ENCODE data around the gene PIK3IP1. TPM values are rescaled to one million over a fixed set of nuclear protein-coding genes. Genes with fewer than 3 reads are reported as not detected.

The PIK3IP1 gene
- total and polyA plus RNA-seq, 8 donors: 11.1 to 41.5 (median 12.5) TPM

- DNase-seq (no peak), ATAC-seq (no peak)
- Histone ChIP-seq H3K4me3 (peak overlapping the region in 1 of 2 donors; percentile 38), H3K4me1 (peaks cover 21 to 98% of the 10 kb centered on the region in 2 donors), H3K27me3 (no peaks in the 10 kb centered on the region), H3K27ac (peak overlapping the region; percentile 2 to 96), H3K9me3 (no peaks in the 10 kb centered on the region), H3K36me3 (no peaks in the 10 kb centered on the region)
- intact Hi-C loops (cut with DNase I): no loop called here
- TF ChIP-seq, protein P1, sequence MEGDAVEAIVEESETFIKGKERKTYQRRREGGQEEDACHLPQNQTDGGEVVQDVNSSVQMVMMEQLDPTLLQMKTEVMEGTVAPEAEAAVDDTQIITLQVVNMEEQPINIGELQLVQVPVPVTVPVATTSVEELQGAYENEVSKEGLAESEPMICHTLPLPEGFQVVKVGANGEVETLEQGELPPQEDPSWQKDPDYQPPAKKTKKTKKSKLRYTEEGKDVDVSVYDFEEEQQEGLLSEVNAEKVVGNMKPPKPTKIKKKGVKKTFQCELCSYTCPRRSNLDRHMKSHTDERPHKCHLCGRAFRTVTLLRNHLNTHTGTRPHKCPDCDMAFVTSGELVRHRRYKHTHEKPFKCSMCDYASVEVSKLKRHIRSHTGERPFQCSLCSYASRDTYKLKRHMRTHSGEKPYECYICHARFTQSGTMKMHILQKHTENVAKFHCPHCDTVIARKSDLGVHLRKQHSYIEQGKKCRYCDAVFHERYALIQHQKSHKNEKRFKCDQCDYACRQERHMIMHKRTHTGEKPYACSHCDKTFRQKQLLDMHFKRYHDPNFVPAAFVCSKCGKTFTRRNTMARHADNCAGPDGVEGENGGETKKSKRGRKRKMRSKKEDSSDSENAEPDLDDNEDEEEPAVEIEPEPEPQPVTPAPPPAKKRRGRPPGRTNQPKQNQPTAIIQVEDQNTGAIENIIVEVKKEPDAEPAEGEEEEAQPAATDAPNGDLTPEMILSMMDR (IDR thresholded peaks at IDR 0.05): no peak
These were observed 57.2 kb downstream of the PIK3IP1 start for GRCh38 chr22:31235081-31235480.

- no peak for ATAC-seq
- intact Hi-C loops (cut with DNase I): no loop called here
- TF ChIP-seq, protein P1 (IDR thresholded peaks at IDR 0.05): no peak
- H3K4me3 ChIP-seq: no peak overlapping the region
- H3K27ac ChIP-seq: peak overlapping the region; percentile 40 to 96
- no peaks in the 10 kb centered on the region for H3K36me3 ChIP-seq
- no peaks in the 10 kb centered on the region for H3K27me3 ChIP-seq
- H3K9me3 ChIP-seq: no peaks in the 10 kb centered on the region
- no peak for DNase-seq
- H3K4me1 ChIP-seq: peaks cover 28 to 98% of the 10 kb centered on the region in 2 donors
These were observed 59.3 kb downstream of the PIK3IP1 start for GRCh38 chr22:31233001-31233400.

Other genes starting within 250 kb of the PIK3IP1 start
- 10 to 100 TPM; 86.4 to 99.7 TPM for gene SMTN, start 211.2 kb downstream of the PIK3IP1 start, total RNA-seq
- 10 to 100 TPM; 71.0 to 98.7 (median 82.1) TPM for gene SMTN, start 211.2 kb downstream of the PIK3IP1 start, polyA plus RNA-seq (ENCODE audit: insufficient read length in 6 of 6)
- gene SELENOM, start 184.9 kb downstream of the PIK3IP1 start, total RNA-seq: 100 to 1,000 TPM in 1 of 2 donors, 10 to 100 TPM in 1; 80.0 to 115 TPM
- 10 to 100 TPM in 3 of 6 donors, 1 to 10 TPM in 3; 7.8 to 19.8 (median 11.0) TPM for gene SELENOM, start 184.9 kb downstream of the PIK3IP1 start, polyA plus RNA-seq (ENCODE audit: insufficient read length in 6 of 6)
- 1 to 10 TPM; 3.8 to 4.0 TPM for gene INPP5J, start 169.5 kb downstream of the PIK3IP1 start, total RNA-seq
- 1 to 10 TPM; 2.1 to 4.1 (median 2.7) TPM for gene INPP5J, start 169.5 kb downstream of the PIK3IP1 start, polyA plus RNA-seq (ENCODE audit: insufficient read length in 6 of 6)
- 1 to 10 TPM; 4.3 to 9.9 TPM for gene PLA2G3, start 152.0 kb downstream of the PIK3IP1 start, total RNA-seq
- gene PLA2G3, start 152.0 kb downstream of the PIK3IP1 start, polyA plus RNA-seq (ENCODE audit: insufficient read length in 6 of 6): under 1 TPM in 5 of 6 donors, not detected in 1; 0.06 to 0.23 (median 0.14) TPM
- 10 to 100 TPM; 28.2 to 34.3 TPM for gene RNF185, start 132.3 kb downstream of the PIK3IP1 start, total RNA-seq
- 10 to 100 TPM; 35.9 to 38.8 (median 38.3) TPM for gene RNF185, start 132.3 kb downstream of the PIK3IP1 start, polyA plus RNA-seq (ENCODE audit: insufficient read length in 6 of 6)
- 10 to 100 TPM; 68.7 to 87.6 TPM for gene LIMK2, start 80.2 kb downstream of the PIK3IP1 start, total RNA-seq
- gene LIMK2, start 80.2 kb downstream of the PIK3IP1 start, polyA plus RNA-seq (ENCODE audit: insufficient read length in 6 of 6): 10 to 100 TPM; 47.4 to 58.7 (median 52.0) TPM
- gene PATZ1, start 53.9 kb upstream of the PIK3IP1 start, total RNA-seq: 10 to 100 TPM; 19.9 to 23.4 TPM
- 10 to 100 TPM; 63.2 to 72.4 (median 69.4) TPM for gene PATZ1, start 53.9 kb upstream of the PIK3IP1 start, polyA plus RNA-seq (ENCODE audit: insufficient read length in 6 of 6)
- gene DRG1, start 107.1 kb upstream of the PIK3IP1 start, total RNA-seq: 10 to 100 TPM; 36.3 to 52.3 TPM
- 10 to 100 TPM; 68.7 to 79.8 (median 70.4) TPM for gene DRG1, start 107.1 kb upstream of the PIK3IP1 start, polyA plus RNA-seq (ENCODE audit: insufficient read length in 6 of 6)
- 10 to 100 TPM; 23.2 to 25.4 TPM for gene EIF4ENIF1, start 197.4 kb upstream of the PIK3IP1 start, total RNA-seq
- 10 to 100 TPM; 44.9 to 45.9 (median 45.5) TPM for gene EIF4ENIF1, start 197.4 kb upstream of the PIK3IP1 start, polyA plus RNA-seq (ENCODE audit: insufficient read length in 6 of 6)
- gene SFI1, start 204.0 kb upstream of the PIK3IP1 start, total RNA-seq: 10 to 100 TPM; 27.6 to 39.6 TPM
- 10 to 100 TPM; 28.5 to 40.7 (median 35.2) TPM for gene SFI1, start 204.0 kb upstream of the PIK3IP1 start, polyA plus RNA-seq (ENCODE audit: insufficient read length in 6 of 6)